ENCODE measurements around the gene MYH10.

DNA sequence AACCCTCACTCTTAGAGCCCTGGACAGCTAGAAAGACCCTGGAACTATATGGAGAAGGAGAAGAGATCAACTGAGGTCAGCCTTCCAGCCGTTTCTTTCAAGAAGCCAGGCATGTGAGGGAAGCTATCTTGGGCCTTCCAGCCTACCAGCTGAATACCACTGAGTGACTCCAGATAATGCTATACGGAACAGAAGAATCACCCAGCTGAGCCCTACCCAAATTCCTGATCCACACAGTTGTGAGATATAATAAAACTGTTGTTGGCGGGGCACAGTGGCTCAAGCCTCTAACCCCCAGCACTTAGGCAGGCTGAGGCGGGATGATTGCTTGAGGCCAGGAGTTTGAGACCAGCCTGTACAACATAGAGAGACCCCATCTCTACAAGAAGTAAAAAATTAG is 26.2 kb upstream of the MYH10 start:
- TF ChIP-seq, protein P1, sequence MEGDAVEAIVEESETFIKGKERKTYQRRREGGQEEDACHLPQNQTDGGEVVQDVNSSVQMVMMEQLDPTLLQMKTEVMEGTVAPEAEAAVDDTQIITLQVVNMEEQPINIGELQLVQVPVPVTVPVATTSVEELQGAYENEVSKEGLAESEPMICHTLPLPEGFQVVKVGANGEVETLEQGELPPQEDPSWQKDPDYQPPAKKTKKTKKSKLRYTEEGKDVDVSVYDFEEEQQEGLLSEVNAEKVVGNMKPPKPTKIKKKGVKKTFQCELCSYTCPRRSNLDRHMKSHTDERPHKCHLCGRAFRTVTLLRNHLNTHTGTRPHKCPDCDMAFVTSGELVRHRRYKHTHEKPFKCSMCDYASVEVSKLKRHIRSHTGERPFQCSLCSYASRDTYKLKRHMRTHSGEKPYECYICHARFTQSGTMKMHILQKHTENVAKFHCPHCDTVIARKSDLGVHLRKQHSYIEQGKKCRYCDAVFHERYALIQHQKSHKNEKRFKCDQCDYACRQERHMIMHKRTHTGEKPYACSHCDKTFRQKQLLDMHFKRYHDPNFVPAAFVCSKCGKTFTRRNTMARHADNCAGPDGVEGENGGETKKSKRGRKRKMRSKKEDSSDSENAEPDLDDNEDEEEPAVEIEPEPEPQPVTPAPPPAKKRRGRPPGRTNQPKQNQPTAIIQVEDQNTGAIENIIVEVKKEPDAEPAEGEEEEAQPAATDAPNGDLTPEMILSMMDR (IDR thresholded peaks at IDR 0.05; ENCODE audit: poor library complexity, severe bottlenecking): no peak
- TF ChIP-seq POLR2AphosphoS5 (IDR thresholded peaks at IDR 0.05): no peak
- TF ChIP-seq EP300 (conservative IDR thresholded peaks at IDR 0.05; ENCODE audit: poor library complexity, severe bottlenecking): no peak

Measured in neural cell (in vitro differentiated cells).